ENCODE measurements around the gene OTUB2. TPM values are rescaled to one million over a fixed set of nuclear protein-coding genes. Genes with fewer than 3 reads are reported as not detected.
"Not testable (repeated sequence)": the region's sequence is repeated elsewhere in the genome, so short reads cannot be mapped to it uniquely, and the experiment has no call there.

The OTUB2 gene
- total RNA-seq, 6 experiments from 2014 or later, result 0.59 to 3.7 (median 0.85) TPM

GRCh38 chr14:94058674-94059138, 32.6 kb downstream of the OTUB2 start:
- peak overlapping the region; percentile 20 to 54 (median 43) for H3K27ac ChIP-seq
- no peak for DNase-seq
- intact Hi-C loops (cut with DNase I), result no loop called here
- WGBS (ENCODE audit: insufficient coverage, low coverage, low lambda C conversion rate, missing lambda C conversion rate), result 30% methylated on average over 5 of the region's 5 CpGs
- peaks cover 0 to 39% (median 17%) of the 10 kb centered on the region in 4 donors for H3K4me1 ChIP-seq
- H3K36me3 ChIP-seq, result peaks cover 0 to 73% (median 27%) of the 10 kb centered on the region in 4 donors
- no peaks in the 10 kb centered on the region for H3K9me3 ChIP-seq
- H3K4me3 ChIP-seq, result no peak overlapping the region
- no peak for TF ChIP-seq CTCF (IDR thresholded peaks at IDR 0.05)
- no peak for TF ChIP-seq POLR2A (IDR thresholded peaks at IDR 0.05)
- peak; percentile 78 to 92 (median 84) for ATAC-seq
- no peaks in the 10 kb centered on the region for H3K27me3 ChIP-seq

DNA sequence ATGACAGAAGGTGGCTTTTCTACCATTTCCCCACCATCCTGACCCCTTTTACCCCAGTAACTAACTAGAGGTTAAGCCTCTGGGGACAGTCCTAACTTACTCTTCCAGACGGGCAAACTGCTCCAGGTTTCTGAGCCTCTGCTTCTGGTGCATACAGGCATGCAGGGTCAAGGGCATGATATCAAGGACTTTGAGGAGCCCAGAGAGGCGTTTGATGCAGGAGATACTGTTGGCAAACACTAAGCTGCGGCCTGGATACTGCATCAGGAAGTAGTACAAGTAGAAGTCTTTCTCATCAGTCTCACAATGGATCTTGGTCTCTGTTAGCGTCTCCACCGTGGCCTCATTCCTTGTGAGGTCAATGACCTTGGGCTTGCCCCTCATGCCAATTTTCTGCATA, 33.9 kb downstream of the OTUB2 start:
- H3K4me3 ChIP-seq, result no peak overlapping the region
- DNase-seq (no peak), ATAC-seq (peak in 2 of 4 donors; percentile 7 to 16)
- WGBS (ENCODE audit: insufficient coverage, low coverage, low lambda C conversion rate, missing lambda C conversion rate), result 40% methylated on average over 5 of the region's 5 CpGs
- TF ChIP-seq CTCF (IDR thresholded peaks at IDR 0.05), result no peak
- TF ChIP-seq POLR2A (IDR thresholded peaks at IDR 0.05), result no peak
- H3K9me3 ChIP-seq, result no peaks in the 10 kb centered on the region
- H3K4me1 ChIP-seq, result peaks cover 0 to 39% (median 17%) of the 10 kb centered on the region in 4 donors
- H3K27me3 ChIP-seq, result no peaks in the 10 kb centered on the region
- H3K27ac ChIP-seq, result peak overlapping the region in 1 of 3 donors; percentile 54
- peaks cover 0 to 60% (median 18%) of the 10 kb centered on the region in 4 donors for H3K36me3 ChIP-seq
- intact Hi-C loops (cut with DNase I), result no loop called here

GRCh38 chr14:94062344-94062940, 36.3 kb downstream of the OTUB2 start:
- no peak for TF ChIP-seq POLR2A (IDR thresholded peaks at IDR 0.05)
- TF ChIP-seq CTCF (IDR thresholded peaks at IDR 0.05), result no peak
- Histone ChIP-seq H3K4me3 (no peak overlapping the region), H3K27me3 (no peaks in the 10 kb centered on the region), H3K4me1 (peaks cover 0 to 40% (median 19%) of the 10 kb centered on the region in 4 donors), H3K36me3 (peaks cover 0 to 36% (median 14%) of the 10 kb centered on the region in 4 donors), H3K27ac (no peak overlapping the region), H3K9me3 (no peaks in the 10 kb centered on the region)
- DNase-seq (no peak), ATAC-seq (no peak)
- intact Hi-C loops (cut with DNase I), result no loop called here
- WGBS (ENCODE audit: insufficient coverage, low coverage, low lambda C conversion rate, missing lambda C conversion rate), result 82% methylated on average over 3 of the region's 9 CpGs

DNA sequence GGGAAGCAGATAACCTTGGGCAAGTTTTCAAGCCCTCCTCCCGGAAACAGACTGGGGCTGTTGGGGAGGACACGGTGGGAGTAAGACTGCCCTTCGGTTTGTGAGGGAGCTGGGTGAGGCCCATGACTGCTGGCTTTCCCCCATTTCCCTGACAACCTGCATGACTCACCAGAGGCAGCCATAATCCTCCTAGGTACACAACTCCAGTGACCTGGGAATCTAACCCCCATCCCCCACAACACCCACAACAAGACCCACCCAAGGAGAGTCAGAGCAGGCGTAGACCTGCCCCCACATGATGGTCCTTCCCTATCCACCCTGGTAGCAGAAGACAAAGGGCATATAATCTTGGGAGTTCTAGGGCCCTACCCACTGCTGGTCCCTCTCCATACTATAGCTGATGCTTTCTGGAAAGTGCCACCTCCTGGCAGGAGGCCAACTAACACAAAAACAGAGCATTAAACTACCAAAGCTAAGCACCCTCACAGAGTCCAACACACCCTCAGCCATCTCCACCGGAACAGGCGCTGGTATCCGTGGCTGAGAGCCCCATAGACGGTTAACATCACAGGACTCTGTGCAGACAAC, 40.0 kb downstream of the OTUB2 start:
- 86% methylated on average over 4 of the region's 8 CpGs for WGBS (ENCODE audit: insufficient coverage, low coverage, low lambda C conversion rate, missing lambda C conversion rate)
- Histone ChIP-seq H3K27ac (no peak overlapping the region), H3K27me3 (no peaks in the 10 kb centered on the region), H3K36me3 (peaks cover 0 to 13% (median 7%) of the 10 kb centered on the region in 4 donors), H3K4me3 (no peak overlapping the region), H3K9me3 (no peaks in the 10 kb centered on the region), H3K4me1 (peaks cover 0 to 9% (median 4%) of the 10 kb centered on the region in 4 donors)
- intact Hi-C loops (cut with DNase I), result no loop called here
- TF ChIP-seq CTCF (IDR thresholded peaks at IDR 0.05) (no peak), POLR2A (IDR thresholded peaks at IDR 0.05) (no peak)
- no peak for DNase-seq
- peak in 2 of 4 donors; percentile 56 to 72 for ATAC-seq

- H3K27me3 ChIP-seq; H3K9me3 ChIP-seq; H3K4me3 ChIP-seq; intact Hi-C loops (cut with DNase I); H3K36me3 ChIP-seq; DNase-seq; ATAC-seq; H3K27ac ChIP-seq: not testable (repeated sequence)
- peaks cover 0 to 15% (median 0%) of the 10 kb centered on the region in 4 donors for H3K4me1 ChIP-seq
- WGBS (ENCODE audit: insufficient coverage, low coverage, low lambda C conversion rate, missing lambda C conversion rate), result 78% methylated on average over 3 of the region's 3 CpGs
Observed at GRCh38 chr14:94072076-94072475, 45.9 kb downstream of the OTUB2 start.

All from right lobe of liver (tissue), 6 donors.